Measurements from ENCODE around the gene MTMR11. TPM values are rescaled to one million over a fixed set of nuclear protein-coding genes. Genes with fewer than 3 reads are reported as not detected.

Gene MTMR11
- total RNA-seq, 1 donor from 2014 or later = 5.2 TPM

DNA sequence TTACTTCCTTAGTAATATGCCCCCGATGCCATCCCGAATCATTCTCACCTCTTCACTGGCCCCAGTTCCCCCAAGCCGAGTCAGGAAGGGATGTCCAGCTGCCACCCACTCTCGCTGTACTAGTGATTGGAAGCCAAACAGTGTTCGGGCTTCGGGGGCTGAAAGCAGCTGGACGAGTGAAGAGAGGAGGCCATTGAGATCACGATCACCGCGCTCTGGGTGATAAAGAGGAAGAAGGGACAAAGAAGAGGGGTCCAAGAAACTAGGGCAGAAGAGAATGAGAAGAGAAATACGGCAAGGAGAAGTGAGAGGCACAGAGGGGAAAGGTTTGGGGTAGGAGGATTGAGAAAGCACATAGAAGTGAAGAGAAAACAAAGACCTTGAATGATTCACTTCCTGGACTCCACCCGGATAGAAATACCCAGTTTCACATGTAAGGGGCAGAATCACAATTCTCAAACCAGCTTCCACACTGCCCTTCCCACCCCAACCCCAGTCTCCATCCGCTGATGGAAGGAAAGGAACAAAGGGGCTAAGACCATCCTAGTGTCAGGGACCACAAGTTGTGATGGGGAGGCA is 5.4 kb downstream of the MTMR11 start:
- Mint-ChIP-seq H3K4me1 (ENCODE audit: low read depth) (peaks cover 25% of the 10 kb centered on the region), H3K4me3 (ENCODE audit: low read depth) (no peak overlapping the region), H3K27ac (peak overlapping the region; percentile 59), H3K36me3 (ENCODE audit: low read depth) (peaks cover 12% of the 10 kb centered on the region), H3K9me3 (no peaks in the 10 kb centered on the region), H3K27me3 (ENCODE audit: low read depth) (no peaks in the 10 kb centered on the region)
- no peak for DNase-seq (ENCODE audit: low spot score)
- intact Hi-C loops (cut with micrococcal nuclease) = loop anchor here (1.0 kb wide), 1 partner anchor 8 kb away; no protein-coding TSS in a partner anchor

GRCh38 chr1:149929856-149930255 is 6.8 kb downstream of the MTMR11 start:
- H3K4me1 Mint-ChIP-seq (ENCODE audit: low read depth) = peaks cover 34% of the 10 kb centered on the region

DNA sequence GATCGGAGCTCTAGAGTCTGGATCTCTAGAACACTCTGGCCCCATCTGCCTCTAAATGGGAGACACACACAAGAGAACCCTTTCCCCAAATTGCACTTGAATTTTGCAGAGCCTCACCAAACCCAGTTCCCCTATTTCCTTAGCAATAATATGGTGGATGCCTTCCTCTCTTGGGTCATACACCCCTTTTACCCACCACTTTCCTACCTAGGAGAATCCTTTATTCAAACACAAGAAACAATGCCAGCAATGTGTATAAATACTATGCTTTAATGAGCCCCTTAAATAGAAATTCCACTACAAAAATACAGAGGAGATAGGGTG is 8.3 kb downstream of the MTMR11 start:
- H3K36me3 Mint-ChIP-seq (ENCODE audit: low read depth) = peaks cover 40% of the 10 kb centered on the region
- no peaks in the 10 kb centered on the region for H3K27me3 Mint-ChIP-seq (ENCODE audit: low read depth)
- H3K4me1 Mint-ChIP-seq (ENCODE audit: low read depth) = peaks cover 41% of the 10 kb centered on the region
- H3K9me3 Mint-ChIP-seq = no peaks in the 10 kb centered on the region
- H3K27ac Mint-ChIP-seq = peak overlapping the region; percentile 95
- no peak for DNase-seq (ENCODE audit: low spot score)
- peak overlapping the region; percentile 100 for H3K4me3 Mint-ChIP-seq (ENCODE audit: low read depth)
- intact Hi-C loops (cut with micrococcal nuclease) = loop anchor here (5.0 kb wide), 1 partner anchor 84 kb away; the partner anchor contains the start of gene OTUD7B

More at GRCh38 chr1:149929856-149930255, 6.8 kb downstream of the MTMR11 start:
- no peak for DNase-seq (ENCODE audit: low spot score)
- Mint-ChIP-seq H3K27me3 (ENCODE audit: low read depth) (no peaks in the 10 kb centered on the region), H3K36me3 (ENCODE audit: low read depth) (peaks cover 26% of the 10 kb centered on the region), H3K9me3 (no peaks in the 10 kb centered on the region), H3K27ac (no peak overlapping the region), H3K4me3 (ENCODE audit: low read depth) (no peak overlapping the region)
- intact Hi-C loops (cut with micrococcal nuclease) = loop anchor here (5.0 kb wide), 1 partner anchor 82 kb away; the partner anchor contains the start of gene OTUD7B

GRCh38 chr1:149927563-149928400 is 8.9 kb downstream of the MTMR11 start, which contains the start of gene SF3B4:
Gene SF3B4 (minus strand): TSS chr1:149927803. CDS start chr1:149927759, 44 bp downstream.
- peaks cover 46% of the 10 kb centered on the region for H3K36me3 Mint-ChIP-seq (ENCODE audit: low read depth)
- H3K27me3 Mint-ChIP-seq (ENCODE audit: low read depth) = no peaks in the 10 kb centered on the region
- H3K27ac Mint-ChIP-seq = peak within 1 kb of the TSS; percentile 95
- H3K4me3 Mint-ChIP-seq (ENCODE audit: low read depth) = peak within 1 kb of the TSS; percentile 100
- peak; percentile 95 for DNase-seq (ENCODE audit: low spot score)
- no peaks in the 10 kb centered on the region for H3K9me3 Mint-ChIP-seq
- peaks cover 41% of the 10 kb centered on the region for H3K4me1 Mint-ChIP-seq (ENCODE audit: low read depth)
- intact Hi-C loops (cut with micrococcal nuclease) = loop anchor here (1.0 to 5.0 kb wide), 3 partner anchors 12 to 85 kb away; partner anchors contain the start of genes BOLA1 and OTUD7B

- DNase-seq (ENCODE audit: low spot score) = no peak
- Mint-ChIP-seq H3K36me3 (ENCODE audit: low read depth) (peaks cover 52% of the 10 kb centered on the region), H3K4me3 (ENCODE audit: low read depth) (peak overlapping the region; percentile 100), H3K4me1 (ENCODE audit: low read depth) (peaks cover 41% of the 10 kb centered on the region), H3K27ac (peak overlapping the region; percentile 95), H3K27me3 (ENCODE audit: low read depth) (no peaks in the 10 kb centered on the region), H3K9me3 (no peaks in the 10 kb centered on the region)
- intact Hi-C loops (cut with micrococcal nuclease) = loop anchor here (1.0 to 5.0 kb wide), 3 partner anchors 12 to 85 kb away; partner anchors contain the start of genes BOLA1 and OTUD7B
These were observed 9.6 kb downstream of the MTMR11 start for GRCh38 chr1:149927056-149927562.

DNA sequence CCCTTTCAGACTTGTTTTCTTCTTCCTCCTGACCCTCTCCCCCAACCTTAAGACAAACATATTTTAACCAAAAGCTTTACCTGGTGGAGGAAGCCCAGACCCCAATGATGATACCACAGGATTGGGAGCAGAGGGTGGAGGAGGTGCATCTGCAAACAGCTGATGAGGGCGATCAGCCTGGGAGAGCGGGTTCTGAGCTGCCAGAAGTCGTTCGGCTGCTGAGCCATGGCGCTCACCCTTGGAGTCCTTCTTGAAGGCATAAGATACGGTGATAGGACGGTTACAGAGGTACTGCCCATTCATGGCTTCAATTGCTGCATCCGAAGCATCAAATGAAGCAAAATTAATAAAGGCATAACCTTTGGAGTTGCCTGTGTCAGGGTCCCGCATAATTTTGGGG is 10.4 kb downstream of the MTMR11 start:
- no peak for DNase-seq (ENCODE audit: low spot score)
- H3K27me3 Mint-ChIP-seq (ENCODE audit: low read depth) = no peaks in the 10 kb centered on the region
- peaks cover 35% of the 10 kb centered on the region for H3K4me1 Mint-ChIP-seq (ENCODE audit: low read depth)
- H3K4me3 Mint-ChIP-seq (ENCODE audit: low read depth) = peak overlapping the region; percentile 100
- intact Hi-C loops (cut with micrococcal nuclease) = loop anchor here (5.0 kb wide), 1 partner anchor 86 kb away; the partner anchor contains the start of gene OTUD7B
- peaks cover 58% of the 10 kb centered on the region for H3K36me3 Mint-ChIP-seq (ENCODE audit: low read depth)
- no peak overlapping the region for H3K27ac Mint-ChIP-seq
- no peaks in the 10 kb centered on the region for H3K9me3 Mint-ChIP-seq

GRCh38 chr1:149925751-149926150 is 10.9 kb downstream of the MTMR11 start:
- no peak for DNase-seq (ENCODE audit: low spot score)
- H3K9me3 Mint-ChIP-seq = no peaks in the 10 kb centered on the region
- H3K4me1 Mint-ChIP-seq (ENCODE audit: low read depth) = peaks cover 32% of the 10 kb centered on the region
- intact Hi-C loops (cut with micrococcal nuclease) = loop anchor here (5.0 kb wide), 1 partner anchor 87 kb away; the partner anchor contains the start of gene OTUD7B
- no peaks in the 10 kb centered on the region for H3K27me3 Mint-ChIP-seq (ENCODE audit: low read depth)
- peak overlapping the region; percentile 100 for H3K4me3 Mint-ChIP-seq (ENCODE audit: low read depth)
- H3K36me3 Mint-ChIP-seq (ENCODE audit: low read depth) = peaks cover 58% of the 10 kb centered on the region
- no peak overlapping the region for H3K27ac Mint-ChIP-seq

GRCh38 chr1:149925345-149925744 is 11.3 kb downstream of the MTMR11 start:
- intact Hi-C loops (cut with micrococcal nuclease) = loop anchor here (5.0 kb wide), 1 partner anchor 87 kb away; the partner anchor contains the start of gene OTUD7B
- Mint-ChIP-seq H3K27me3 (ENCODE audit: low read depth) (no peaks in the 10 kb centered on the region), H3K4me3 (ENCODE audit: low read depth) (peak overlapping the region; percentile 100), H3K27ac (no peak overlapping the region), H3K36me3 (ENCODE audit: low read depth) (peaks cover 58% of the 10 kb centered on the region), H3K9me3 (no peaks in the 10 kb centered on the region), H3K4me1 (ENCODE audit: low read depth) (peaks cover 28% of the 10 kb centered on the region)
- DNase-seq (ENCODE audit: low spot score) = no peak

- H3K36me3 Mint-ChIP-seq (ENCODE audit: low read depth) = peaks cover 58% of the 10 kb centered on the region
- intact Hi-C loops (cut with micrococcal nuclease) = no loop called here
These were observed 13.1 kb downstream of the MTMR11 start for GRCh38 chr1:149923626-149924025.

DNA sequence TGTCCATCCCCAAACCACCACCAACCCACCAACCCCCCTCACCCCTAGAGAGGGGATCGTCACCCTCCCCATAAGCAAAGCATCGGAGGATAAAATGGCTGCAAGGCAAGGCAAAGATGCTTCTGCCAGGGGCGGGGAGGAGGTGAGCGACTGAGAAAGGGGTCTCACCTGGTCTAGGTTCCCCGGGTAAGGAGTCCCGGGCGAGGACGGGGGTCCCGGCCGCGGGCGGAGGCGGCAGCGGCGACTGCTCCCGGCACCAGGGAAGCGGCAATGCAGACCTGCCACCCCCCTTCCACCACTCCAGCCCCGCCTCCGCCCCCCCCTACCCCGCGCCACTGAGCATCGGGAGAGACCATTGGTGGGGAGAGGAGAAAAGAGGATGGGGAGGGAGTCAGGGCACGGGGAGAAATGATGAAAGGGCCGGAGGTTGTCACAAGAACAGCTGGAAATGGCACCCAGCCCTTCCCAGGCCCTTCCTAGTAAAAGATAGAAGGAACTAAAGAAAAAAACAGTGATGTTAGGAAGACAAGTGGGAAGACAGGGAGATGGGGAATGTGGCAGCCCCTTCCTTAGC is 19.0 kb downstream of the MTMR11 start, which contains the start of gene SV2A:
Gene SV2A (minus strand): TSS at position 274 of the 574 bp plus-strand sequence. CDS start 4,004 bp downstream, outside the sequence.
- H3K36me3 Mint-ChIP-seq (ENCODE audit: low read depth) = peaks cover 17% of the 10 kb centered on the region
- H3K27ac Mint-ChIP-seq = peak within 1 kb of the TSS; percentile 56
- intact Hi-C loops (cut with micrococcal nuclease) = no loop called here
- no peaks in the 10 kb centered on the region for H3K27me3 Mint-ChIP-seq (ENCODE audit: low read depth)
- no peaks in the 10 kb centered on the region for H3K9me3 Mint-ChIP-seq
- H3K4me1 Mint-ChIP-seq (ENCODE audit: low read depth) = peaks cover 33% of the 10 kb centered on the region
- no peak for DNase-seq (ENCODE audit: low spot score)
- peak within 1 kb of the TSS; percentile 92 for H3K4me3 Mint-ChIP-seq (ENCODE audit: low read depth)

More at GRCh38 chr1:149923626-149924025, 13.1 kb downstream of the MTMR11 start:
- peak overlapping the region; percentile 23 for H3K4me3 Mint-ChIP-seq (ENCODE audit: low read depth)
- H3K4me1 Mint-ChIP-seq (ENCODE audit: low read depth) = peaks cover 23% of the 10 kb centered on the region
- no peak overlapping the region for H3K27ac Mint-ChIP-seq
- no peaks in the 10 kb centered on the region for H3K27me3 Mint-ChIP-seq (ENCODE audit: low read depth)
- no peaks in the 10 kb centered on the region for H3K9me3 Mint-ChIP-seq
- DNase-seq (ENCODE audit: low spot score) = no peak

DNA sequence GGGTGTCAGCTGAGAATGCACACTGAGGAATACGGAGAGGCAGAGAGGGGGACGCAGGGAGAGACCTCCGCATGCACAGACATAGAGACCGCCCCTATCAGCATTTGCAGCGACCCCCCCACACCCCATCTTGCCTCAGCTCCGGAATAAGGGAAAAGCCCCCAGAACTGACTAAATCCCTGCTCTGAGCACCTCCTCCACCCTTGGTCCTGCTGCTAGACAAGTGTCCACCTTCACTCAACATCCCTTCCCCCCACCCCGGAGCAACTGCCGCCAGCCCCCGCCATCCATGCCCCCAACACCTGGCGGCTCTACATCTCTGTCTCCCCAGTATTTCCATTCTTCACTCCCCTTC is 19.8 kb downstream of the MTMR11 start:
- no peaks in the 10 kb centered on the region for H3K27me3 Mint-ChIP-seq (ENCODE audit: low read depth)
- peaks cover 35% of the 10 kb centered on the region for H3K4me1 Mint-ChIP-seq (ENCODE audit: low read depth)
- H3K9me3 Mint-ChIP-seq = no peaks in the 10 kb centered on the region
- peak overlapping the region; percentile 92 for H3K4me3 Mint-ChIP-seq (ENCODE audit: low read depth)
- intact Hi-C loops (cut with micrococcal nuclease) = no loop called here
- H3K27ac Mint-ChIP-seq = no peak overlapping the region
- peaks cover 10% of the 10 kb centered on the region for H3K36me3 Mint-ChIP-seq (ENCODE audit: low read depth)
- no peak for DNase-seq (ENCODE audit: low spot score)

GRCh38 chr1:149916193-149916897 is 20.3 kb downstream of the MTMR11 start:
- H3K36me3 Mint-ChIP-seq (ENCODE audit: low read depth) = peaks cover 11% of the 10 kb centered on the region
- H3K9me3 Mint-ChIP-seq = no peaks in the 10 kb centered on the region
- no peaks in the 10 kb centered on the region for H3K27me3 Mint-ChIP-seq (ENCODE audit: low read depth)
- H3K27ac Mint-ChIP-seq = peak overlapping the region; percentile 69
- H3K4me1 Mint-ChIP-seq (ENCODE audit: low read depth) = peaks cover 35% of the 10 kb centered on the region
- intact Hi-C loops (cut with micrococcal nuclease) = no loop called here
- no peak for DNase-seq (ENCODE audit: low spot score)
- H3K4me3 Mint-ChIP-seq (ENCODE audit: low read depth) = peak overlapping the region; percentile 92
